K562 (cell line): ENCODE measurements around the gene ERMARD. TPM values are rescaled to one million over a fixed set of nuclear protein-coding genes. Genes with fewer than 3 reads are reported as not detected.
A peak's percentile ranks its signal among the peaks of the same experiment; 100 is the strongest.

Experiments used
- ATAC-seq: fragments of 200-7000 bp; cut with Tn5 transposase; 3 replicates; pipeline ENCODE4 v1.9.1; 2020; ENCODE audit warnings: moderate library complexity
- BruUV-seq: library from RNA; stranded (reverse); fragments of 400-500 nt; replicated peaks from 2 replicates; lab custom pipeline; 2021; lab: Mats Ljungman, UMichigan
- CTCF ChIA-PET: fragments of 300-600 bp; formaldehyde crosslinking; extraction: SDS; loops from one replicate; lab custom pipeline; 2021; ENCODE audit warnings: low intra/inter-chr PET ratio; lab: Yijun Ruan, JAX
- POLR2A ChIA-PET: fragments of 300-600, 350-650 bp; sonication (Branson Sonifier 250); formaldehyde crosslinking; extraction: SDS; loops from one replicate; lab custom pipeline; 2021; ENCODE audit warnings: antibody characterized with exemption, inconsistent platforms; lab: Yijun Ruan, JAX
- DNase-seq, 4 experiments: peaks; one replicate each; pipeline versions ENCODE4 v3.0.0 to v3.0.0-alpha.2; 2011 to 2018; ENCODE audit warnings: low spot score in 3 of 4, mixed read lengths in 3 of 4; ENCODE audit errors: extremely low read depth in 1 of 4
- FAIRE-seq: peaks from 2 replicates; lab custom pipeline; 2011; peaks lifted over from hg19 to GRCh38; lab: Jason Lieb, UNC
- H2AFZ ChIP-seq: 2 replicates; pipeline ENCODE4 v1.6.0; 2011; ENCODE audit warnings: low read depth, low read length, control low read depth, inconsistent platforms
- H3K27ac ChIP-seq: fragments of 200-600 bp; 3 replicates; pipeline ENCODE4 v1.8.0; 2011; ENCODE audit warnings: low read depth, mild to moderate bottlenecking, control low read depth, inconsistent platforms, low read length, moderate library complexity, mixed read lengths; ENCODE audit errors: extremely low read depth
- H3K27me3 ChIP-seq, 2 experiments: fragments of 300-600 bp in 1 of 2; 2 replicates in 1 of 2; 3 replicates in 1 of 2; pipeline versions ENCODE4 v1.6.0 to v1.8.0; 2011; ENCODE audit warnings: inconsistent platforms in 2 of 2, low read length in 2 of 2, mild to moderate bottlenecking in 1 of 2, mixed read lengths in 1 of 2, moderate library complexity in 1 of 2; ENCODE audit not compliant: control insufficient read depth in 2 of 2, insufficient read depth in 2 of 2
- H3K36me3 ChIP-seq: fragments of 300-600 bp; 3 replicates; pipeline ENCODE4 v1.8.0; 2011; ENCODE audit warnings: mild to moderate bottlenecking, low read length, inconsistent platforms; ENCODE audit not compliant: control insufficient read depth, insufficient read depth
- H3K4me1 ChIP-seq, 2 experiments: fragments of 200-600 bp in 1 of 2; replicated peaks in 1 of 2; 2 replicates in 1 of 2; 3 replicates in 1 of 2; pipeline versions ENCODE4 v1.5.1 to v1.8.0; 2011; ENCODE audit warnings: inconsistent platforms in 2 of 2, low read length in 2 of 2, mild to moderate bottlenecking in 1 of 2, mixed read lengths in 1 of 2, moderate library complexity in 1 of 2; ENCODE audit not compliant: control insufficient read depth in 2 of 2, insufficient read depth in 2 of 2
- H3K4me2 ChIP-seq: 2 replicates; pipeline ENCODE4 v1.6.1; 2011; ENCODE audit warnings: low read length, control low read depth, inconsistent platforms, mixed read lengths; ENCODE audit not compliant: insufficient read depth
- H3K4me3 ChIP-seq: fragments of 200-600 bp; sonication (generic), shearing (Covaris generic); 2 replicates; pipeline ENCODE4 v1.5.1; 2016; ENCODE audit warnings: control low read depth, inconsistent platforms
- H3K79me2 ChIP-seq: fragments of 200-600 bp; 3 replicates; pipeline ENCODE4 v1.8.0; 2011; ENCODE audit warnings: low read length, inconsistent platforms; ENCODE audit not compliant: control insufficient read depth, insufficient read depth
- H3K9ac ChIP-seq, 2 experiments: 2 replicates each; pipeline versions ENCODE4 v1.6.0 to v1.6.1; 2011; ENCODE audit warnings: low read depth in 2 of 2, low read length in 2 of 2, control low read depth in 1 of 2, inconsistent platforms in 1 of 2, mild to moderate bottlenecking in 1 of 2, mixed read lengths in 1 of 2; ENCODE audit not compliant: insufficient read depth in 1 of 2
- H3K9me1 ChIP-seq: one replicate; pipeline ENCODE4 v1.6.0; 2011; ENCODE audit warnings: inconsistent platforms, mild to moderate bottlenecking, low read length, moderate library complexity; ENCODE audit not compliant: control insufficient read depth, insufficient read depth
- H3K9me3 ChIP-seq: replicated peaks from 2 replicates; pipeline ENCODE4 v1.5.1; 2011; ENCODE audit warnings: low read depth, low read length, inconsistent platforms; ENCODE audit not compliant: control insufficient read depth, insufficient read depth
- H4K20me1 ChIP-seq: replicated peaks from 2 replicates; pipeline ENCODE4 v1.6.1; 2011; ENCODE audit warnings: low read length, inconsistent platforms, mixed read lengths; ENCODE audit not compliant: control insufficient read depth, insufficient read depth
- CC2D1A ChIP-seq: fragments of 450-650 bp; IDR thresholded peaks from 2 replicates; pipeline ENCODE4 v1.6.1; 2017; ENCODE audit warnings: mild to moderate bottlenecking
- CHD2 ChIP-seq: IDR thresholded peaks from 2 replicates; pipeline ENCODE4 v1.6.1; 2011; ENCODE audit warnings: low read depth, low read length
- CREB1 ChIP-seq, 2 experiments: sonication (generic) in 1 of 2; formaldehyde crosslinking in 1 of 2; IDR thresholded peaks; 2 replicates each; pipeline versions ENCODE4 v1.6.1 to v1.8.0; 2012 to 2022; ENCODE audit warnings: inconsistent platforms in 1 of 2, mild to moderate bottlenecking in 1 of 2, missing genetic modification reagents in 1 of 2, moderate library complexity in 1 of 2
- DLX4 ChIP-seq: fragments of 250-450 bp; sonication (Bioruptor Pico); IDR thresholded peaks from 2 replicates; pipeline ENCODE4 v1.6.1; 2021; ENCODE audit warnings: mild to moderate bottlenecking
- KLF16 ChIP-seq: IDR thresholded peaks from 2 replicates; pipeline ENCODE4 v1.6.1; 2016; ENCODE audit warnings: antibody characterized with exemption
- NONO ChIP-seq, 2 experiments: fragments of 200-400 bp in 1 of 2; fragments of 450-650 bp in 1 of 2; formaldehyde crosslinking in 1 of 2; IDR thresholded peaks; 2 replicates each; pipeline ENCODE4 v1.6.1; 2017; ENCODE audit warnings: low read depth in 2 of 2, mild to moderate bottlenecking in 2 of 2, moderate library complexity in 2 of 2, low read length in 1 of 2
- NR1H2 ChIP-seq: sonication (generic); formaldehyde crosslinking; IDR thresholded peaks from 2 replicates; pipeline ENCODE4 v1.4.0; 2020; ENCODE audit warnings: mild to moderate bottlenecking, missing genetic modification reagents
- PCBP2 ChIP-seq: fragments of 200-400 bp; formaldehyde crosslinking; IDR thresholded peaks from 2 replicates; pipeline ENCODE4 v1.6.1; 2018; ENCODE audit warnings: low read length, low read depth, mild to moderate bottlenecking, moderate library complexity; ENCODE audit not compliant: poor library complexity, severe bottlenecking
- RCOR1 ChIP-seq, 2 experiments: IDR thresholded peaks; 2 replicates each; pipeline ENCODE4 v1.6.1; 2012; ENCODE audit warnings: low read depth in 2 of 2, low read length in 2 of 2, borderline replicate concordance in 1 of 2, improper control_type of control experiment in 1 of 2
- SMAD2 ChIP-seq: fragments of 150-350 bp; IDR thresholded peaks from 2 replicates; pipeline ENCODE4 v1.6.1; 2014; ENCODE audit warnings: low read depth, mild to moderate bottlenecking, low read length
- SRSF1 ChIP-seq: fragments of 200-400 bp; formaldehyde crosslinking; IDR thresholded peaks from 2 replicates; pipeline ENCODE4 v1.6.1; 2017; ENCODE audit warnings: mild to moderate bottlenecking, low read depth, low read length, moderate library complexity
- TBP ChIP-seq: optimal IDR thresholded peaks from 2 replicates; pipeline ENCODE3; 2011; ENCODE audit warnings: low read depth, low read length, improper control_type of control experiment
- TCFL5 ChIP-seq: fragments of 250-450 bp; sonication (Bioruptor Pico); conservative IDR thresholded peaks from 2 replicates; pipeline ENCODE4 v1.6.1; 2021; ENCODE audit warnings: mild to moderate bottlenecking, moderate library complexity, matching md5 sums
- ZNF23 ChIP-seq: fragments of 250-450 bp; sonication (Bioruptor Pico); IDR thresholded peaks from 2 replicates; pipeline ENCODE4 v1.4.0; 2020; ENCODE audit warnings: mild to moderate bottlenecking
- ZNF436 ChIP-seq: fragments of 250-450, 450-650 bp; sonication (Bioruptor Pico); formaldehyde crosslinking; IDR thresholded peaks from 2 replicates; pipeline ENCODE4 v1.7.0; 2020; ENCODE audit warnings: mild to moderate bottlenecking
- ZNF639 ChIP-seq, 2 experiments: fragments of 200-800 bp in 1 of 2; sonication (Bioruptor generic) in 1 of 2; sonication (generic) in 1 of 2; formaldehyde crosslinking in 1 of 2; IDR thresholded peaks in 1 of 2; conservative IDR thresholded peaks in 1 of 2; 2 replicates each; pipeline versions ENCODE4 v1.5.0 to v1.6.1; 2016 to 2020; ENCODE audit warnings: missing compliant biosample characterization in 1 of 2, missing genetic modification characterization in 1 of 2, missing genetic modification reagents in 1 of 2
- WGBS: fragments of 100-300 bp; shearing (Covaris generic); methylation state at CpG from one replicate; pipeline ENCODE4 v1.1.6; 2016; ENCODE audit warnings: low coverage, mixed read lengths; ENCODE audit not compliant: insufficient coverage; ENCODE audit errors: missing lambda C conversion rate; 5-methylcytosine and 5-hydroxymethylcytosine counted together
- in situ Hi-C: fragments of 300-500 bp; cut with MboI; formaldehyde crosslinking; loops from 4 replicates; pipeline ENCODE4 v1.15.0; 2018; ENCODE audit warnings: inconsistent platforms, mixed read lengths
- intact Hi-C: fragments of 100-400 bp; cut with micrococcal nuclease; formaldehyde crosslinking; loops from 2 replicates; pipeline ENCODE4 v1.14.2; 2022
- polyA plus RNA-seq, 8 experiments: library from polyadenylated mRNA; depleted of rRNA in 4 of 8; stranded (reverse) in 5 of 8; unstranded in 3 of 8; fragments of >200 nt; fragmentation: Nextera tagmentation in 2 of 8; fragmentation: Illumina TruSeq in 1 of 8; extraction: Ambion mirVana in 2 of 8; extraction: Trizol in 1 of 8; gene quantifications; 2 replicates each; pipeline versions ENCODE4 v1.2.1 to v1.2.3, GENCODE V29; 2011 to 2014; ENCODE audit warnings: inconsistent platforms in 1 of 8, missing spikeins in 1 of 8
- total RNA-seq, 7 experiments: library from RNA; depleted of rRNA in 6 of 7; stranded (reverse); fragments of >200 nt in 6 of 7; fragmentation: Illumina TruSeq in 2 of 7; extraction: Trizol in 2 of 7; gene quantifications; 2 replicates each; pipeline versions ENCODE4 v1.2.1 to v1.2.3, GENCODE V29; 2011 to 2021; ENCODE audit warnings: low replicate concordance in 1 of 7

The ERMARD gene
- total and polyA plus RNA-seq, 9 of the 15 experiments (the other 6 are each of a cell fraction or from before 2014, with no cell fraction given) = 14.5 to 68.6 (median 27.7) TPM

GRCh38 chr6:169789944-169790927 lies 38.8 kb downstream of the ERMARD start:
- peak; percentile 97 for ATAC-seq
- FAIRE-seq = peak; percentile 88
- Histone ChIP-seq H3K4me1 (peaks cover 11 to 17% of the 10 kb centered on the region in 2 experiments; a peak in 3 of 5 replicates), H3K4me2 (peak overlapping the region; percentile 84), H3K79me2 (no peaks in the 10 kb centered on the region), H3K27ac (no peak overlapping the region), H3K36me3 (no peaks in the 10 kb centered on the region), H2AFZ (peak overlapping the region; percentile 90), H4K20me1 (peaks cover 19% of the 10 kb centered on the region; the same call in 1 of the 2 replicates), H3K27me3 (peaks cover 63 to 87% of the 10 kb centered on the region in 2 experiments), H3K9me1 (peaks cover 2% of the 10 kb centered on the region), H3K9me3 (no peaks in the 10 kb centered on the region), H3K4me3 (peak overlapping the region; percentile 26), H3K9ac (peak overlapping the region in 1 of 2 experiments; percentile 69; a peak in 2 of 4 replicates)
- no TSS peak for BruUV-seq
- peak; percentile 81 to 91 (median 90) for DNase-seq
- intact Hi-C loops (loop anchor here (1.0 to 5.0 kb wide), 3 partner anchors 93 to 740 kb away; no protein-coding TSS in a partner anchor), in situ Hi-C loops (no loop called here)
- ChIA-PET CTCF (interaction anchor here (0.7 to 2.8 kb wide), 3 partner anchors 726 to 739 kb away, joined by 3 to 20 read pairs (median 5); no protein-coding TSS in a partner anchor), POLR2A (interaction anchor here (0.6 to 4.4 kb wide), 3 partner anchors 9 to 422 kb away, joined by 3 to 29 read pairs (median 4); no protein-coding TSS in a partner anchor)
- WGBS = 2% methylated on average over 61 of the region's 61 CpGs
- TF ChIP-seq TCFL5 (CRISPR knock-in tag) (no peak), NR1H2 (CRISPR knock-in tag) (no peak), NONO (IDR thresholded peaks at IDR 0.05; ENCODE audit: low read depth in 2 of 2, low read length in 1 of 2) (peak in 1 of 2 experiments; percentile 11; a peak in 1 of 4 replicates), CREB1 (IDR thresholded peaks at IDR 0.05) (no peak), CREB1 (CRISPR knock-in tag; IDR thresholded peaks at IDR 0.05) (peak; percentile 39; the same call in 1 of the 2 replicates), ZNF436 (CRISPR knock-in tag) (no peak), RCOR1 (IDR thresholded peaks at IDR 0.05; ENCODE audit: borderline replicate concordance in 1 of 2, low read depth in 2 of 2, low read length in 2 of 2) (0 out of 4 replicates have a peak, but pooled peaks of 1 of the 2 experiments have one; percentile 11), KLF16 (peak; percentile 18; the same call in 1 of the 2 replicates), TBP (no peak), CC2D1A (peak; percentile 54; the same call in 1 of the 2 replicates), ZNF639 (CRISPR knock-in tag; conservative IDR thresholded peaks at IDR 0.05 in 1 of 2, IDR thresholded peaks at IDR 0.05 in 1 of 2) (no peak), ZNF23 (no peak), DLX4 (no peak), PCBP2 (no peak), CHD2 (no peak), SRSF1 (no peak), SMAD2 (no peak)
